ENCODE results near the gene PEMT. TPM values are rescaled to one million over a fixed set of nuclear protein-coding genes. Genes with fewer than 3 reads are reported as not detected.

PEMT gene
- total and polyA plus RNA-seq, 4 donors = 18.7 to 59.1 (median 34.4) TPM

GRCh38 chr17:17593222-17593620, 1.7 kb upstream of the PEMT start:
- H3K27me3 ChIP-seq (ENCODE audit: control insufficient read depth in 3 of 3, insufficient read depth in 3 of 3, low read length in 2 of 3) = no peaks in the 10 kb centered on the region
- H3K9me3 ChIP-seq (ENCODE audit: control insufficient read depth in 4 of 4, insufficient read depth in 3 of 4, low read length in 3 of 4) = no peaks in the 10 kb centered on the region
- ATAC-seq (ENCODE audit: insufficient read depth, low FRiP score) (no peak), DNase-seq (no peak)
- TF ChIP-seq CTCF (IDR thresholded peaks at IDR 0.05; ENCODE audit: control extremely low read depth, extremely low read depth) = no peak
- H3K4me3 ChIP-seq = no peak overlapping the region
- H3K4me1 ChIP-seq (ENCODE audit: control insufficient read depth in 5 of 5, insufficient read depth in 5 of 5, low read length in 5 of 5) = peaks cover 6 to 26% (median 15%) of the 10 kb centered on the region in 5 donors
- H3K9ac ChIP-seq (ENCODE audit: insufficient read depth in 1 of 2, low read length in 2 of 2) = peak overlapping the region in 1 of 2 donors; percentile 9
- no peaks in the 10 kb centered on the region for H3K36me3 ChIP-seq (ENCODE audit: control insufficient read depth in 4 of 4, insufficient read depth in 4 of 4, low read length in 4 of 4)
- peak overlapping the region in 1 of 2 donors; percentile 94 for H3K27ac ChIP-seq (ENCODE audit: low read depth in 1 of 2, low read length in 1 of 2)
- 61 to 70% methylated on average over 6 of the region's 6 CpGs for WGBS, 2 donors

GRCh38 chr17:17590883-17591354, 589 bp downstream of the PEMT start:
- H3K9me3 ChIP-seq (ENCODE audit: control insufficient read depth in 4 of 4, insufficient read depth in 3 of 4, low read length in 3 of 4) = no peaks in the 10 kb centered on the region
- no peaks in the 10 kb centered on the region for H3K36me3 ChIP-seq (ENCODE audit: control insufficient read depth in 4 of 4, insufficient read depth in 4 of 4, low read length in 4 of 4)
- no peaks in the 10 kb centered on the region for H3K27me3 ChIP-seq (ENCODE audit: control insufficient read depth in 3 of 3, insufficient read depth in 3 of 3, low read length in 2 of 3)
- 2% methylated on average over 21 of the region's 21 CpGs for WGBS, 2 donors
- no peak for ATAC-seq (ENCODE audit: insufficient read depth, low FRiP score)
- H3K27ac ChIP-seq (ENCODE audit: low read depth in 1 of 2, low read length in 1 of 2) = peak overlapping the region; percentile 82 to 88
- DNase-seq = no peak
- peak overlapping the region; percentile 33 to 91 for H3K9ac ChIP-seq (ENCODE audit: insufficient read depth in 1 of 2, low read length in 2 of 2)
- H3K4me3 ChIP-seq = peak overlapping the region; percentile 46
- TF ChIP-seq CTCF (IDR thresholded peaks at IDR 0.05; ENCODE audit: control extremely low read depth, extremely low read depth) = no peak
- H3K4me1 ChIP-seq (ENCODE audit: control insufficient read depth in 5 of 5, insufficient read depth in 5 of 5, low read length in 5 of 5) = peaks cover 6 to 33% (median 15%) of the 10 kb centered on the region in 5 donors

GRCh38 chr17:17590141-17590751, 1.3 kb downstream of the PEMT start:
- Histone ChIP-seq H3K27ac (ENCODE audit: low read depth in 1 of 2, low read length in 1 of 2) (peak overlapping the region; percentile 63 to 88), H3K9me3 (ENCODE audit: control insufficient read depth in 4 of 4, insufficient read depth in 3 of 4, low read length in 3 of 4) (no peaks in the 10 kb centered on the region), H3K36me3 (ENCODE audit: control insufficient read depth in 4 of 4, insufficient read depth in 4 of 4, low read length in 4 of 4) (no peaks in the 10 kb centered on the region), H3K27me3 (ENCODE audit: control insufficient read depth in 3 of 3, insufficient read depth in 3 of 3, low read length in 2 of 3) (no peaks in the 10 kb centered on the region), H3K9ac (ENCODE audit: insufficient read depth in 1 of 2, low read length in 2 of 2) (peak overlapping the region in 1 of 2 donors; percentile 91), H3K4me3 (no peak overlapping the region), H3K4me1 (ENCODE audit: control insufficient read depth in 5 of 5, insufficient read depth in 5 of 5, low read length in 5 of 5) (peaks cover 6 to 33% (median 15%) of the 10 kb centered on the region in 5 donors)
- WGBS, 2 donors = 53 to 65% methylated on average over 11 of the region's 11 CpGs
- no peak for TF ChIP-seq CTCF (IDR thresholded peaks at IDR 0.05; ENCODE audit: control extremely low read depth, extremely low read depth)
- ATAC-seq (ENCODE audit: insufficient read depth, low FRiP score) (no peak), DNase-seq (peak in 1 of 3 donors; percentile 32)

Measured in lung (tissue), 12 donors.